Muscle layer of colon (tissue), 2 donors: ENCODE measurements around the gene CACFD1.

ENCODE experiments used
- H3K27ac ChIP-seq: one replicate; pipeline ENCODE4 v1.7.0; 2013; ENCODE audit warnings: low read depth, mild to moderate bottlenecking, low read length, moderate library complexity
- H3K27me3 ChIP-seq, 2 donors: one replicate each; pipeline ENCODE4 v1.7.0; 2013; ENCODE audit warnings: low read length in 2 of 2, mild to moderate bottlenecking in 2 of 2; ENCODE audit not compliant: insufficient read depth in 2 of 2, control insufficient read depth in 1 of 2
- H3K36me3 ChIP-seq: one replicate; pipeline ENCODE4 v1.7.0; 2013; ENCODE audit warnings: mild to moderate bottlenecking, low read length; ENCODE audit not compliant: insufficient read depth
- H3K4me1 ChIP-seq: one replicate; pipeline ENCODE4 v1.7.0; 2013; ENCODE audit warnings: mild to moderate bottlenecking, low read length; ENCODE audit not compliant: insufficient read depth
- H3K4me3 ChIP-seq, 2 donors: one replicate each; pipeline ENCODE4 v1.7.0; 2013; ENCODE audit warnings: low read length in 2 of 2, low read depth in 1 of 2, mild to moderate bottlenecking in 1 of 2, moderate library complexity in 1 of 2
- H3K9ac ChIP-seq: one replicate; pipeline ENCODE4 v1.7.0; 2013; ENCODE audit warnings: low read length
- H3K9me3 ChIP-seq: one replicate; pipeline ENCODE4 v1.7.0; 2013; ENCODE audit warnings: mild to moderate bottlenecking, low read length
- donor health status: abdominal sarcoma.
- donor health status: Adenocarcinoma of cecum.

Gene CACFD1

DNA sequence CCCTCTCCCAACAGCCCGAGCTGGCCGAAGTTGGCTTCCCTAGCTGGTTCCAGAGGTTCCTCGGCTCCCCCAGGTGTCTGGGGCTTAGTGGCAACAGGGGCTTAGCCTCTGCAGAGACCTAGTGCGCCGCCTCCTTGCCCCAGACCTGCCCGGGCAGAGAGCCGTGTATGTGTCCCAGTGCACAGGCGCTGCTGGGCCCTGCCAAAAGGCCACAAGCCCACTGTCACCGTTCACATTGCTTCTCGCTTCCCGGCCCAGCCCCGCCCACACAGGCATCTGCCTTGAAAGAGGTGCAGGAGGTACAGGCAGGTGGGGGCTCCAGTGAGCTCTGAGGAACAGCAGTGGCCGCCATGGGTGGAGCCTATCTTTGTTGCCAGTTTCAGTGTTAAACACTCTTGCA lies 2.5 kb upstream of the CACFD1 start:
- Histone ChIP-seq H3K27me3 (no peaks in the 10 kb centered on the region), H3K27ac (no peak overlapping the region), H3K4me3 (no peak overlapping the region), H3K4me1 (peaks cover 16% of the 10 kb centered on the region), H3K9me3 (no peaks in the 10 kb centered on the region), H3K9ac (no peak overlapping the region), H3K36me3 (no peaks in the 10 kb centered on the region)

DNA sequence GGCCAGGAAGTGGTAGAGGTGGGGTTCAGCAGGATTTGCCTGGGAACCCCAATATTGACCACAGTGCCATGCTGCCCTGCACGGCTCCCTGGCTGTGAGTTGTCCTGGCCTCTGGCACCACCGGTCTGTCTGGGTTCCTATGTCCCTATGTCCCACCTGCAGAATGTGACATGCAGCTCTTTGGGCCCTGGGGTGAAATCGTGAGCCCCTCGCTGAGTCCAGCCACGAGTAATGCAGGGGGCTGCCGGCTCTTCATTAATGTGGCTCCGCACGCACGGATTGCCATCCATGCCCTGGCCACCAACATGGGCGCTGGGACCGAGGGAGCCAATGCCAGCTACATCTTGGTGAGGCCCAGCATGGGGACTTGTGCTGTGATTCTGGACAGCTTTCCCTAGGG lies 2.0 kb upstream of the CACFD1 start:
- H3K27me3 ChIP-seq: no peaks in the 10 kb centered on the region
- H3K4me3 ChIP-seq: no peak overlapping the region
- no peaks in the 10 kb centered on the region for H3K9me3 ChIP-seq
- no peaks in the 10 kb centered on the region for H3K36me3 ChIP-seq
- no peak overlapping the region for H3K27ac ChIP-seq
- no peak overlapping the region for H3K9ac ChIP-seq
- peaks cover 16% of the 10 kb centered on the region for H3K4me1 ChIP-seq

DNA sequence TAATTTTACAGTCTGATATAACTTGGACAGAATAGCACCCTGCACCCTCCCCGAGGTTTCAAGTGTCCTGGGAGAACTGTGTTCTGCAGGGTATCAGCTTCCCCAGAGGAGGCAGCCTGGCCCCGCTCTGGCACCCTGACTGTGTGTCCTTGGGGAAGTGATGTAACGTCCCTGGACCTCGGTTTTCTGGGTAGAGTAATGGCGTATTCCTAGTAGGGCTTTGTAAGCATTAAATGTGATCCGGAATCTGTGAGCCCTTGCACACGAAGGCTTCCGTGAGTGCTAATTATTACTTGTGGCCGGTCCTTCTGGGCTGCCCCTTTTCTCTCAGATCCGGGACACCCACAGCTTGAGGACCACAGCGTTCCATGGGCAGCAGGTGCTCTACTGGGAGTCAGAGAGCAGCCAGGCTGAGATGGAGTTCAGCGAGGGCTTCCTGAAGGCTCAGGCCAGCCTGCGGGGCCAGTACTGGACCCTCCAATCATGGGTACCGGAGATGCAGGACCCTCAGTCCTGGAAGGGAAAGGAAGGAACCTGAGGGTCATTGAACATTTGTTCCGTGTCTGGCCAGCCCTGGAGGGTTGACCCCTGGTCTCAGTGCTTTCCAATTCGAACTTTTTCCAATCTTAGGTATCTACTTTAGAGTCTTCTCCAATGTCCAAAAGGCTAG lies 1.0 kb upstream of the CACFD1 start:
- H3K36me3 ChIP-seq: no peaks in the 10 kb centered on the region
- no peak overlapping the region for H3K9ac ChIP-seq
- H3K9me3 ChIP-seq: no peaks in the 10 kb centered on the region
- peak overlapping the region; percentile 3 for H3K27ac ChIP-seq
- H3K27me3 ChIP-seq: no peaks in the 10 kb centered on the region
- peaks cover 16% of the 10 kb centered on the region for H3K4me1 ChIP-seq
- peak overlapping the region in 1 of 2 donors; percentile 65 for H3K4me3 ChIP-seq

DNA sequence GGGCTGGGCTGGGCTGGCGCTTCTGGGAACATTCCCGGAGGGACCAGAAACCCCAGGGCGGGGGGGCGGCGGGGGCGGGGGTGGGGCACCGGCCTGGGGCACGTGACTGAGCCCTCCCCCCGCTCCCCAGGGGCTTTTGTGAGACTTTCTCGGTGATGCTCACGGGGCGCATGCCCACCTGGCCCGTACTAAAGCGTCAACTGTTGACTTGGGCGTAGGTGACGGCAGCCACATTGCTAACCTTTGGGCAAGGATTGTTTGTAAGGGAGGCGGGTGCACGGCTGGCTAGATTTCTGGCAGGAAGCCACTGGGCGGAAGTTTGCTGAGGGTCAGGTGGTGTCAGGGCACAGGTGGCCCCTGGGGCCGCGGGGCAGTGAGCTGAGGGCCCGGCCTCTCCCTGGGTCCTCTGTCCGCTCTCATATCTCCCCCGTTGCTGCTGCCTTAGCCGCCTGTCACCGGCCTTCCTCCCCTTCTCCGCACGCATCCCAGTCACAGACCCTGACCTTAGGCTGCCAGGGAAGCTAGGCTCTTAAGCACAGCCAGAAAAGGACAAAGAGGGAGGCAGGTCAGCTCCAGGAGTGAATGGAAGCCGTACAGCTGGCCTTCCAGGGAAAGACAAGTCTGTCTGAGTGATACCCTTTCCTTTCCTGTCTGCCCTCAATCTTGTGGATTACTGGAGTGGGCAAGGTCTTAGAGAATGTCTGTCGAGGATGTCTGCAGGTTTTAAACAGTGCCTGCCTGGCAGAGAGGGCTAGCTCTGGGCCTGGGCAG lies 812 bp downstream of the CACFD1 start:
- H3K4me3 ChIP-seq: peak overlapping the region; percentile 65 to 73
- no peaks in the 10 kb centered on the region for H3K27me3 ChIP-seq
- H3K9ac ChIP-seq: peak overlapping the region; percentile 61
- H3K27ac ChIP-seq: peak overlapping the region; percentile 92
- H3K4me1 ChIP-seq: peaks cover 16% of the 10 kb centered on the region
- no peaks in the 10 kb centered on the region for H3K9me3 ChIP-seq
- no peaks in the 10 kb centered on the region for H3K36me3 ChIP-seq

- H3K9me3 ChIP-seq: no peaks in the 10 kb centered on the region
- H3K27me3 ChIP-seq: no peaks in the 10 kb centered on the region
- H3K36me3 ChIP-seq: no peaks in the 10 kb centered on the region
- no peak overlapping the region for H3K4me3 ChIP-seq
- no peak overlapping the region for H3K9ac ChIP-seq
- H3K4me1 ChIP-seq: peaks cover 16% of the 10 kb centered on the region
- no peak overlapping the region for H3K27ac ChIP-seq
Measured at GRCh38 chr9:133461975-133462374, 2.2 kb downstream of the CACFD1 start.

GRCh38 chr9:133463234-133463863 lies 3.6 kb downstream of the CACFD1 start:
- no peaks in the 10 kb centered on the region for H3K36me3 ChIP-seq
- H3K4me3 ChIP-seq: no peak overlapping the region
- H3K27ac ChIP-seq: no peak overlapping the region
- H3K9me3 ChIP-seq: no peaks in the 10 kb centered on the region
- peaks cover 16% of the 10 kb centered on the region for H3K4me1 ChIP-seq
- H3K27me3 ChIP-seq: no peaks in the 10 kb centered on the region
- no peak overlapping the region for H3K9ac ChIP-seq

- H3K36me3 ChIP-seq: no peaks in the 10 kb centered on the region
- H3K27me3 ChIP-seq: no peaks in the 10 kb centered on the region
- no peak overlapping the region for H3K27ac ChIP-seq
- H3K9me3 ChIP-seq: no peaks in the 10 kb centered on the region
- H3K4me1 ChIP-seq: peaks cover 12% of the 10 kb centered on the region
- H3K4me3 ChIP-seq: no peak overlapping the region
- no peak overlapping the region for H3K9ac ChIP-seq
Measured at GRCh38 chr9:133463864-133464615, 4.3 kb downstream of the CACFD1 start.

GRCh38 chr9:133464638-133465037 lies 4.9 kb downstream of the CACFD1 start:
- Histone ChIP-seq H3K9ac (no peak overlapping the region), H3K9me3 (no peaks in the 10 kb centered on the region), H3K4me3 (no peak overlapping the region), H3K27ac (no peak overlapping the region), H3K36me3 (no peaks in the 10 kb centered on the region), H3K4me1 (peaks cover 9% of the 10 kb centered on the region), H3K27me3 (no peaks in the 10 kb centered on the region)

DNA sequence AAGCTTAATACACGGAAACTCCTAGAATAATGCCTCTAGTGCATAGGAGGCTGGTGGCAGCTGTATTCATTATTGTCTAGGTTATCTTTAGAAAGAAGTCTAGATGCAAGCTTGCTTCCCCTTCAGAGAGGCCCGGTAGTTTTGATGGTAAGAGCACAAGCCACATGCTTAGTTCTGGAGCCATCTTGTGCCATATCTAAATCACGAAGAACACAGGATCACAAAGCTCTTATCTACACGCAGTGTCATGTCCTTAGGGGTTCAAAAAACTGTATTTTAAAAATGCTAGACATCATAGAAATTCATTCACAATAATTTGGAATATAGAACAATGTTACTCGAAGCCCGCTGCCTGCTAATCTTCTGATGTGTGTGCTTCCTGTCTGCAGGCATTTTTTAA lies 6.2 kb downstream of the CACFD1 start:
- Histone ChIP-seq H3K9me3 (no peaks in the 10 kb centered on the region), H3K27me3 (no peaks in the 10 kb centered on the region), H3K27ac (no peak overlapping the region), H3K4me3 (no peak overlapping the region), H3K4me1 (peaks cover 4% of the 10 kb centered on the region), H3K9ac (no peak overlapping the region), H3K36me3 (no peaks in the 10 kb centered on the region)

- no peaks in the 10 kb centered on the region for H3K27me3 ChIP-seq
- H3K9me3 ChIP-seq: no peaks in the 10 kb centered on the region
- H3K27ac ChIP-seq: no peak overlapping the region
- no peaks in the 10 kb centered on the region for H3K36me3 ChIP-seq
- H3K4me3 ChIP-seq: no peak overlapping the region
- no peaks in the 10 kb centered on the region for H3K4me1 ChIP-seq
- no peak overlapping the region for H3K9ac ChIP-seq
Measured at GRCh38 chr9:133467101-133467500, 7.3 kb downstream of the CACFD1 start.

- H3K4me3 ChIP-seq: no peak overlapping the region
- H3K27me3 ChIP-seq: no peaks in the 10 kb centered on the region
- H3K9ac ChIP-seq: no peak overlapping the region
- no peaks in the 10 kb centered on the region for H3K36me3 ChIP-seq
- no peaks in the 10 kb centered on the region for H3K4me1 ChIP-seq
- H3K9me3 ChIP-seq: no peaks in the 10 kb centered on the region
- H3K27ac ChIP-seq: no peak overlapping the region
Measured at GRCh38 chr9:133468374-133468773, 8.6 kb downstream of the CACFD1 start.
